CD4-positive, alpha-beta T cell treated with Interleukin-6 at 100 ng/mL for 8 hours (primary cell): ENCODE measurements around the gene ITPR2.
"Not testable (repeated sequence)": the region's sequence is repeated elsewhere in the genome, so short reads cannot be mapped to it uniquely, and the experiment has no call there.

Experiments
- DNase-seq: peaks from one replicate; pipeline ENCODE4 v3.0.0-alpha.2; 2020; ENCODE audit warnings: mixed read lengths, low spot score

Gene ITPR2

DNA sequence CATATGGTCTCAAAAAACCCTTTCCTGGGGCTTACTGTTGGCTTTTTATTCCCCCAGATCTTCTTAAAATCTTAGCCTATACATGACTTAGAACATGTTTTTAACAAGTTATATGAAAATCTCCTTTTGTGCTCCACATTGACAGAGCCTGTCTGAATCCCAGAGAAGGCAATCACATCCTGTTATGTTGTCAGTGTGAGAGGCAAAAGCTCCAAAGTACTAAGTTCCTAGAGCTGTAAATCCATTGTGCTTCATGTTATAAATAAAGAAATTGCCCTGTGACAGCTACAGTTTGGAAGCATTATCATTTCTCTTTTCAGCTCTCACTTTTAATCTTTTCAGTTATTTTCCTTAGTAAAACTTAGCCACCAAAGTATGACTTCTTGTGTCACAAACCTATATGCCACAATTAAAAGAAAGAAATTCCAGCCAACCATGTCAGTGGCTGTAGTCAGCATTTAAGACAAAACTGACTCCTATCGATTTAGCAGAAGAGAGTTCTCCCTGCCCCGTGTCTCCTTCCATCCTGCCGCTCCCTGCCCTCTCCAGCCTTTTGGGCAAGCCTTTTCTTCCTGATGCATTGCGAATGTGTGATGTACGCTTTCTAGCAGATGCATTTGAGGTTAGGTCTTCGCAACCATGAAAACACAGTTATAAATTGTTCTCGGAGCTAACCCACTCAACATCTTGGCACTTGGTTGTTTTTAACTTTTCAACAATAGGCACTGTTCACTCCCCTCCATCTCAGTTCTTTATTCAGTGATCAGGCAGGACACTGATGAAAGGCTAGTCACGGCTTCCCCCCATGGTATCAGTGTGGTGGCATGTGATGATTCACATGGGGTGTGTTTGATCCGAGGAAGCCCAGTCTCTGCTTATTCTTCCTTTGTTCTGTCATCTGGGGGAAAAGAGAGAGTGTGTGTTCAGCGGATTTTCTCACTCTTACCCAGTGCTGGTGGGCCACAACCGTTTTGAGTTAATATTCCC, 494.1 kb downstream of the ITPR2 start:
- DNase-seq = no peak

DNA sequence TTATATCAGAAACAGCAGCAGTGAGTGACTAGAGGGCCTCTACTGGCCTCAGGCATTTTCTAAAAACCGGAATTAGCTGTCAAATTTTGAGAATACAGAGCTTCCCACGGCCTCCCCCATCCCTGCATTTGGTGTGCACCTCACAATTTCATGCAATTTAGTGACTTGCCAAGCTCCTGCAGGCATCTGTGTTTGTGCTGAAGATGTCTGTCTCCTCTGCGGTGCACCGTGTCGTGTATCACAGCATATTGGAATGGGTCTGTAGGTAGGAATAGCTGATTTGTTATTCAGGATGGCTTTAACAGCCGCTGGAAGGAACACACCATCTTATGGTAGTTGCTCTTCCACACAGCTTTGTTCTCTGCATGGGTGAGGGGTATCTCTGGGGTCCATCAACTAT, 497.3 kb downstream of the ITPR2 start:
- DNase-seq = no peak

DNA sequence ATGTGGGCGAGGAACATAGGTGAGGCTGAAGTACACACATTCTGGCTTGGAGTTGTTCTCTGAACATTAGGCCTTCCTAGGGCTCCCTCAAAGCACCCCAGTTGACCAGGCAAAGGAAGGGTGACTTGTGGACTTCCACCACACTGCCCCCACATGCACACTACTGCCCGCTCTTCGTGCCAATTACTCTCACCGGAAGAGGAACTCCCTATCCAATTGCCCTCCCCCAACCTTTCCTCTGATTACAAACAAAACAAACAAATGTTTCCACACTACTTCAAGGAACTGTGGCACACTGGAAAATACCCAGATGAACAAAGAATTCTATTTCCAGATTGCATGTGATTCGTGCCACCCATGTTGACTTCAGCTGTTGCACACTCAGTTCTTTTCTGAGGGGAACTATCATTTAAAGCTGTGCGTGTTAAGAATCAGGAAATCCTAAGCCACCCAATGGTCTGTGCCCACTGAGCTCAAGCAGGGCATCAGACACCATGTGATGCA, 498.3 kb downstream of the ITPR2 start:
- no peak for DNase-seq

DNA sequence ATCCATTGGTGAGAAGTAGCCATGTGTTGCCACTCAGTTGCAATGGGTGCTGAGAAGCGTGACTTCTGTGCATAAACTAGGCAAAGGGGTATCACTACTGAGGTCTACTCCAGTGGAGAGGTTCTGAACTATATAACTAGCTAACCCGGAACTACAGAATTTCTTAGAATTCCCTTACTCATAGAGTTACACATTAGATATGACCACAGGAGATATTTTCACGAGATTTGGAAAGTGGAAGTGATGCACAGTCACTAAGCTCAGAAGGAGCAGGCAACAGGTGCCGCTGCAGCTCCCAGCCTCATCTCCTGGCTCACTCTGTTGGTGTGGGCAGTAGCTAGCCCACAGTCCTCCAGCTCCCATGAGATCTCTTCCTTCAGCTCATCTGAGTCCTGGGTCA, 501.0 kb downstream of the ITPR2 start:
- DNase-seq = no peak

DNA sequence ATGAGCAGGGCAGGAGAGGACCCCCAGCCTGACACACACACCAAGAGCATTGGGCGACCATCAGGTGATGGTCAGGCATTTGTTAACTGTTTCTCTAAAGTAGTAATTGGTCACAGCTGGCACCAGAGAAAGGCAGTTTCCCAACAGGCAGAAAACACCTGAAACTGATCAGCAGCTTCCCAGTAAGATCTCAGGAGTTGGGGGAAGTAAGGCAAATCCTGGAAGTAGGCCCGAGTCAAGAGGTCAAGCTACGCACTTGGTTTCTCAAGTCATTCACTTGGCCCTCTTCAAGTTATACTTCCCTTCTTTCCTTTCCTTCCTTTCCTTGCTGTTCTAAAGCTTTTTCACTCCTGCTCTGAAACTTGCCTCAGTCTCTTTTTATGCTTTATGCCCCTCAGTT, 501.9 kb downstream of the ITPR2 start:
- DNase-seq = no peak

DNA sequence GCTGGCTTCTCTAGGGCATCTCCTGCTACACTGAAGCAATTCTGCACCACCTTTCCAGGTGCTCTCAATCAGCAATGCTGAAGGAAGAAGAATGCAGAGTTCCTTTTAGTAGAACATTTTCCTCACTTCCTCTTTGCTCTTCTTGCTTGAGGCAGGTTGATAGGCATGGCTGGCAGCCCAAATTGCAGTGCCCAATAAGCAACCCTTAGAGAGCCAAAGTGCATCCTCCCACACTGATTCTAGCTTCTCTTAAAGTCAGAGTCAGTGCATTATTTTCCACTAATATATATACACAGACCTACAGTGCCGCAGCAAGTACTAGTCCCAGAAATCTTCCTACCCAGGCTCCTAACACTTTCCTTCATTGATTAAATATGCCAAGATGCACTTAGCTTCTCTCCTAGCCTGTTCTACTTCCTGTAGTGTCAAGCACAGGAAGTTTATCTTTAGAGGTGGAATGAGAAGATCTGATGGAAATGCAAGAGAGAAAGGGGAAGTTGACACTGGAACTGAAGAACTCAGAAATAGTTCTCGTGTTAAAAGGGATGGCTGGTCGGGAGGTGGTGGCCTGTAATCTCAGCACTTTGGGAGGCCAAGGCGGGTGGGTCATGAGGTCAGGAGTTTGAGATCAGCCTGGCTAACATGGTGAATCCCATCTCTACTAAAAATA, 504.9 kb downstream of the ITPR2 start:
- no peak for DNase-seq

DNA sequence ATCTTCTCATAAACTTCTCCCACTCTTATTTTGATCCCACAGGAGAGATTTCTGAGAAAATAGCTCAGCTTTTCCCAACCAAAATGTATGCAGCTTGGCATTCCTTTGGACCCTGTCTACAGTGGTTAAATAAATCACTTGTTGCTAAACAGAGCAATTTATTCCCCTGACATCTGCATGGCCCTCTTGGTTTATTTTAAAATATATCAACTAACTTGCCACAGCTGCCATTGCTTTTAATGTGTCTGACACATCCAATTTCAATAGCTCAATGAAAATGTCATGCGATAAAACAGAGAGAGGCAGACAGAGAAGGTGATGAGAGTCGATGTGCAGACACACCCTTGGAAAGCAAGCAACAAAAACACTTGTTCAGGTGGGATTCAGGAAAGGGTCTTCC, 509.3 kb downstream of the ITPR2 start:
- DNase-seq = no peak

DNA sequence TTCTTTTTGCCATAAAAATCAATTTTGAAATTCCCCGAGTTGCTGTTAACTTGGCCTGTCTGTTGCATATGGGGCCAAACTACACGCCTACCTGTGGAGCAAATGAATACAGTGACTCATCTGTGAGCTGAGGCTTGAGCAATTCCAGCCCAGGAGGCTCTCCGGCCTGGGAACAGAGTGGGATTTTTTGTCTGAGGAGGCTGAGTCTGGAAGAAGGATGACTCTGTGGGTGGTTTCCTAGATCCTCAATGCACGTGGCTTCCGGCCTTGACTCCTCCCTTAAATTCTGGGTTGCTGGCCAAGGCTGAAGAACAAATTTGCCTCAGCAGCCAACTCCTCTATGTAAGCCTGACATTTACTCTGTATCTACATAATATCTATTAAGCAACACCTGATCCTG, 513.5 kb downstream of the ITPR2 start:
- no peak for DNase-seq

DNA sequence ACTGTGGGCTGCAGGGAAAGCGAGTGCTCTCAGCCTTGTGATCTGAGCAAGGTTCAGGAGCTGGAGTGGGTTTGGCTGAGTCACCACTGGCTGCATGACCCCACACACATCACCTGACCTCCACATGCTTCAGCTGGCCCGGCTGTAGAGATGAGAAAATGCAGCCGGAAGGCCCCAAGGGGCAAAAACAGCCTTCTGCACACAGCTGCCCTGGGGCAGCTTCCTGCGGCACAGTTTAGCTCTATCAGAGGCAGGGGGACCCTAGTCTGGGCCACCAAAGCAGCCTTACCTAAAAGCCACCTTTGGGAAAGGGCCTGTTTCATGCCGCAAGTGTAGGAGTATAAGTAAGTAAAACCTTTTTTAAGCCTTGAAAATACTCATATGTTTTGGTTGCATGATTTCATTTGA, 514.3 kb downstream of the ITPR2 start:
- no peak for DNase-seq

DNA sequence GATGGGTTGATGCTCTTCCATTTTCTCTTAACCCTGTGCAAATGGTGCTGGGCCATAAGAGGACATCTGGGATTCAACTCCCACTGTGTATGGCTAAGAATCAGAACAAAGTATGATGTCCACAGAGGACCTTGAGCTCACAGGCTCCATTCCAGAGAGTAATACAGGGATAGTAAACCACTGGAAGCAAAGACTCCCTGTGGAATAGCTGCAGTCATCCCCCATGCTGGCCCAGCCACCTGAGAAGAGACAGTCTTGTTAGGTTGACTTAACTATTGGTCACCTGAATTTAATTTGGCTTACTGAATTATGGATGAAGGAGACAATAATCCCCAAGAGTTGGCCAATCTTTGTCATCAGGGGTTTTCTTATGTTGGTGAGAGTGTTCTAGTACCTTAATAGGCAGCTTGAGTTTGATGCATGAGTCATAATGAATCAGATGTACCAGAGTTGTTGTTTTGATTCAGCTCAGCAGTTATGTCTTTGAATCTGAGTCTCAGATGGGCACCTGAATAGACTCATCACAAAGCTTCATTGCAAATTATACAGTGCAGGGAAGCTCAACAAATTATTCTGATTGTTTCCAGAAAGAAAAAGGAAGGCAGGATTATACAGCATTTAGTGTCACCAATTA, 514.9 kb downstream of the ITPR2 start:
- no peak for DNase-seq

DNA sequence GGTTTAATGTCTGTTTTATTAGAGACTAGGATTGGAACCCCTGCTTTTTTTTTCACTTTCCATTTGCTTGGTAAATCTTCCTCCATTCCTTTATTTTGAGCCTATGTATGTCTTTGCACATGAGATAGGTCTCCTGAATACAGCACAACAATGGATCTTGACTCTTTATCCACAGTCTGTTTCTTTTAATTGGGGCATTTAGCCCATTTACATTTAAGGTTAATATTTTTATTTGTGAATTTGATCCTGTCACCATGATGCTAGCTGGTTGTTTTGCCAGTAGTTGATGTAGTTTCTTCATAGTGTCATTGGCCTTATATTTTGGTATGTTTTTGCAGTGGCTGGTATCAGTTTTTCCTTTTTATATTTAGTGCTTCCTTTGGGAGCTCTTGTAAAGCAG, 518.9 kb downstream of the ITPR2 start:
- not testable (repeated sequence) for DNase-seq

DNA sequence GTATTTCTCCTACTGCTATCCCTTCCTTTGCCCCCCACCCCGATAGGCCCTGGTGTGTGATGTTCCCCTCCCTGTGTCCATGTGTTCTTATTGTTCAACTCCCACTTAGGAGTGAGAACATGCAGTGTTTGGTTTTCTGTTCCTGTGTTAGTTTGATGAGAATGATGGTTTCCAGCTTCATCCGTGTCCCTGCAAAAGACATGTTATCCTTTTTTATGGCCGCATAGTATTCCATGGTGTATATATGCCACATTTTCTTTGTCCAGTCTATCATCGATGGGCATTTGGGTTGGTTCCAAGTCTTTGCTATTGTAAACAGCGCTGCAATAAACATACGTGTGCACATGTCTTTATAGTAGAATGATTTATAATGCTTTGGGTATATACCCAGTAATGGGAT, 522.5 kb downstream of the ITPR2 start:
- DNase-seq = not testable (repeated sequence)

DNA sequence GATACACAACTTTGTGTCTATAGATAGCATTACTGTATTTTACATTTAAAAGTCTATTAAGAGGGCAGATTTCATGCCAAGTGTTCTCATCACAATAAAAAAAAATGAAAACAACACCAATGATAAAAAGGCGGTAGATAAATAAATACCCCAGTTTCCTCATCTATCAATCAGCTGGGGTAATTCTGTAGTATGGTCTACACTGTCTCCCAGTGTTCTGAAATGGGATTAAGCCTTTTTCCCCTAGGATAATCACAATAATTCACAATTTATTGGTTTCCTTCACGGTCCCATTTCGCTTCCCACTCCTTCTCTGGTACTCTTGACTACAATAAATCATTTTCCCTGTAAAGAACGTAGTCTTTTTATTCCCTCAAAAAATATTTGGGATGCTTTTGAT, 523.4 kb downstream of the ITPR2 start:
- no peak for DNase-seq

DNA sequence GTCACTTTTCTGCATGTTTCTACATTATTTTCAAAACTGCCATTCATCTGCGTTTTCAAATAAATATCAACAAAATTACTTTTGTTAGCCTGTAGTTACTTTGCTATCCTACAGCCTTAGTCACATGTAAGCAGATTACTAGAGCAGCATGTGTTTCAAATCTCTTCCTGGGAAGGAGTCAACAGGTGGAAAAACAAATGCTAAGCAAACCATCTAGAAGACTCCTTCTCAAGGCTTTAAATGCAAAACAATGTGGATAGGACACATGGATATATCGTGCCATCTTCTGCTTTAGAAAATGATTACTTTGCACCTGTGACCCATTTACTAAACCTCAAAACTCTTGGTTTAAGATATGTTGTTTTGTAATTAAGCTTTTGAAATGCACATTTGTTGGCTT, 528.7 kb downstream of the ITPR2 start:
- DNase-seq = no peak

DNA sequence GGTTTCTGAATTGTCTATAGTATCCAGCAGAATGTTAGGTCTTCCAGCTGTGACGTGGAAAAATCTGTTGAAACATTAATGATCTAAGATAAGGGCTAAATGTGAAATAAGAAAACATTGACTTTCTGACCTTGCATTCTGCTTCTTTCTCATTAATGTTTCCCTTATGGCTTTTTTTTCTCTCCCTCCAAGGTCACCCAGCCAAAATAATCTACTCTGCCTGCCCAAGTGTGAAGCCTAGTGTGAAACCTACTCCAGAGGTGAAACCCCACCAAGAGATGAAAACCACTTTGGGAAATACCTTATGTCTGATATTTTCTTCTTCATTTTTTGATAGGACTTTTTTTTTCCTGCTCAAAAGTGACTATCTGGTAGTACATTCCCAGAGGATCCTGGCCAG, 529.6 kb downstream of the ITPR2 start:
- no peak for DNase-seq

DNA sequence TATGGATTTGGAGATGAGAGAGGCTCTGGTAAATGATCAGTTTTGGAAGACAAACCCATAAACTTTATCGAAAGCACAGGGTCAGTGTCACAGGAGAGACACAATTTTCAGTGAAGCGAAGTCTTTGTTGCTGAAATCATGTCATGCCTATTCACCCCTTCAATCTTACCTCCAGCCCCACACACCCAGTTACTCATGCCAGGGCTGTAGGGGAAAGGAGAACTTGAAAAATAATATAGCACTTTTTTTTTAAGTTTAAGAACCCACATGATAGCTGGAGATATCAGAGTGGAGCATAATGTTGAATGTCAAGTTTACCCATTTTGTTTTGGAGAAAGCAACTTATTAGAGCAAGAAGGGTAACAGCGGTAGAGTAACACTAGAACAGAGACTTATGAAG, 530.2 kb downstream of the ITPR2 start:
- no peak for DNase-seq

DNA sequence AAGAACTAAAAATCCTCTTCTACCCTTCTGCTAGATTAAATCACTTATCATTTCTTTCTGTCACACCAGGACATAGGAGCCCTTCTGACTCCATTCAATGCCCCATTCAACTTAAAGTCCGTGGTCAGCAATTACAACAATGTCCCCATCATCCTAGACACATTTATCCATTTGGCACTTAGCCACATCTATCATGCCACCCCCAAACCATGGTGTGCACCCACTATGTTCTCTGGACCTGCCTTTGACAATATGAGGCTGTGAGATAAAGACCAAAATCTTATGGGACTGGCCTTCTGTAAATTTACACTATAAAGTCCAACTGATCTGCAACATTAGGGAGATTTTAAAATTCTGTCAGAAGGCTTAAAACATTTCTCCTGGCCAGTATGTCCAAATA, 533.2 kb downstream of the ITPR2 start:
- DNase-seq = no peak

DNA sequence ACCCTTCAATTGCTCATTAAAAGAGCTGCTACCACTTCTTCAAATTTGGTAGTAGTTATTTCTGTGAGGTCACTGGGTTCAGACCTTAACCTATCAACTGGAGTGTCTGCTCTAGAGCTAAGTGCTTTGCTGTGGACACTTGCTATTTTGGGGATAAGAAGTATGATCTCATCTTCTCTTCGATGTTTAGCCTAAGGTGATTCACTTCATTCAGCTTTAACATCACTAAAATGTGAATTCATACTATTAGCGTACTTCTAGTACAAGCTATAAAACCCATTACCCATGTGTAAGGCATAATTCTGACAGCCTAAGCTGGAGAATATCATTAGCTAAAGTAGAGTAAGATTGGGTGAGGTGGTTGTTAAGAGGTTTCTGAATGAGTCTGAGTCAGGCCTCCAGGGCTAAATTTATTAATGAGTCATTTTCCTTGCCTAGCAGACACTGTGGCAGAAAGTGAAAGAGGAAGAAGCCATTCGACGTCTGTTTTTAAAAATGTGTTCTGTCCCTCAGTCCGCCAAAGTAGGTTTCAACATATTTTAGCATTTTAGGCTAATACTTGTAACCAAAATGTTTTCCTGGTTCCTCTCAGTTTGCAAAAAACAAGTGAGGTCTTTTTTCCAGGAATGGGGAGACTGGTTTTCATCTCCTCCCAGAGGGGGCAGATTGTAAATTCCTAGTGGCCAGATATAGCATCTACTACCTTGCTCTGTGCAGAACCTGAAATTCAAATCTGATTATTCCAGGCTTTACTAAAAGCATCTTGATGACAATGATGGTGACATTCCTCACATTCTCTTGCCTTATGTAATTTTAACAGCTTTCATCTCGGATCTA, 534.0 kb downstream of the ITPR2 start:
- DNase-seq = no peak

DNA sequence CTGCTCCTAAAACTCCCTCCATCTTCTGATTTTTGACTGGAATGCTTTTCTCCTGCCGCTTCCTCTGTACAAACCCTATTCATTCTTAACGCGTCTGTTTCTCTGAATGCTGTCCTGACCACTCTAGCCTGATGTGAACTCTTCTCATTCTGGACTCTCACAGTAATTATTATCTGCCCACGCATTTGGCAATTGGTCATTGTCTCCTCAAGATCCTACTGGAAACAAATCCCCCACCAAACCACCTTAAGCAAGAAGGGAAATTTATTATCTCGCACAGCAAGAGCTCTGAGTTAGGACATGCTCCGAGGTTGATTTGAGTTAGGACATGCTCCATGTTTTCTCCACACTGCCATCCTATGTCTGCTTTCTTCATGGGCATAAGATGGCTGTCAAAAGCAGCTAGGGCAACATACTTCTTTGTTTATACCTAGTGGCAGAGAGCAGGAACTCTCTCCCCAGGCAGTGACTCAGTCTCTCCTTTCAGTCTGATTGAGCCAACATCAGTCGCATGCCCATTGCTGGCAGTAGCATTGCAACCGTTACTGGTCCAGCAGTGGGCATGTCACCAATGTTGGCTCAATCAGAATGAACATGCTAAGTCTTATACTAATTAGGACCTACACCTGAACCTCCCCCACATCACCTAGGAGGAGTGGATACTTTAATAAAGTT, 535.5 kb downstream of the ITPR2 start:
- DNase-seq = no peak

DNA sequence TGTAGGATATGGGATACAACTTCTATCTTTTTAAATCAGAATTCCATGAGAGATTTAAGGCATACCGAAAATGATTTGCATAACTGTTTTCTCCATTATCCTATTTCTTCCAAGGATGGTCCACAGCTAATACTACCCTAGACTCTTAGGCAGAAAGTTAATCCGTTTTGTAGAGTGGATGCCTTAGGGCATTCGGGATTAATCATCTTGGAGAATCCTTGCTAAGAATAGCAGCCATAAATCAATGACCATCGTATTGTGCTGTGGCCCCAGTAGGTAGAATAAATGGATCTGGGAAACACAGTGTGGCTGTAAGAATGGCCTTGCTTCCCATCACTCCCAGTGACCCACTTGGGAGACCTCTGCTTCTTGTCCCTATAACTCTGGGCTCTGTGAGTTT, 538.0 kb downstream of the ITPR2 start:
- DNase-seq = no peak

DNA sequence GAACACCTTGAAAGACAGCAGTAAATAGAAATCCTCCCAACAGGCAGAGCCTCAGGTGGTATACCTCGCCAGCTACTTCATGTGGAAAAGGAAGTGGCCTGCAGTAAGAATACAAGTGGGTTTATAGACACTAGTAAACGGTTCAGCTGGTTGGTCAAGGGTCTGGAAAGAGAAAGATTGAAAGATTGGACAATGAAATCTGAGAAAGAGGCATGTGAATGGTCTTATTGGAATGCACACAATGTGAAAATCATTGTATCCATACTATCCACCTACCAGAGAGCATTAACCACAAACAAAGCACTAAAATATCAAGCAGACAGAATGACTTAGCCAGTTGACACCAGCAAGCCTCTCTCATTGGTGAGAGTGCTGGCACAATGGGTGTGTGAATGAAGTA, 539.4 kb downstream of the ITPR2 start:
- DNase-seq = no peak
